ENCODE measurements around the gene UQCRC1. TPM values are rescaled to one million over a fixed set of nuclear protein-coding genes. Genes with fewer than 3 reads are reported as not detected.

Gene UQCRC1
- total RNA-seq, 1 donor from 2014 or later = 190 TPM

GRCh38 chr3:48576647-48577046, 32.8 kb downstream of the UQCRC1 start:
- no peak overlapping the region for H2AFZ ChIP-seq (ENCODE audit: low read depth, low read length)
- FAIRE-seq (no peak), DNase-seq (ENCODE audit: low read depth) (no peak)
- no peaks in the 10 kb centered on the region for H3K9me3 ChIP-seq (ENCODE audit: insufficient read depth, low read depth, low read length)
- H3K27ac ChIP-seq (ENCODE audit: low read depth, low read length) = no peak overlapping the region
- H3K4me1 ChIP-seq (ENCODE audit: insufficient read depth, low read length) = no peaks in the 10 kb centered on the region
- no peaks in the 10 kb centered on the region for H3K9me3 Mint-ChIP-seq (ENCODE audit: unreplicated experiment)
- no peak for TF ChIP-seq EZH2 (IDR thresholded peaks at IDR 0.05; ENCODE audit: insufficient read depth, low read length)
- TF ChIP-seq, protein P1, sequence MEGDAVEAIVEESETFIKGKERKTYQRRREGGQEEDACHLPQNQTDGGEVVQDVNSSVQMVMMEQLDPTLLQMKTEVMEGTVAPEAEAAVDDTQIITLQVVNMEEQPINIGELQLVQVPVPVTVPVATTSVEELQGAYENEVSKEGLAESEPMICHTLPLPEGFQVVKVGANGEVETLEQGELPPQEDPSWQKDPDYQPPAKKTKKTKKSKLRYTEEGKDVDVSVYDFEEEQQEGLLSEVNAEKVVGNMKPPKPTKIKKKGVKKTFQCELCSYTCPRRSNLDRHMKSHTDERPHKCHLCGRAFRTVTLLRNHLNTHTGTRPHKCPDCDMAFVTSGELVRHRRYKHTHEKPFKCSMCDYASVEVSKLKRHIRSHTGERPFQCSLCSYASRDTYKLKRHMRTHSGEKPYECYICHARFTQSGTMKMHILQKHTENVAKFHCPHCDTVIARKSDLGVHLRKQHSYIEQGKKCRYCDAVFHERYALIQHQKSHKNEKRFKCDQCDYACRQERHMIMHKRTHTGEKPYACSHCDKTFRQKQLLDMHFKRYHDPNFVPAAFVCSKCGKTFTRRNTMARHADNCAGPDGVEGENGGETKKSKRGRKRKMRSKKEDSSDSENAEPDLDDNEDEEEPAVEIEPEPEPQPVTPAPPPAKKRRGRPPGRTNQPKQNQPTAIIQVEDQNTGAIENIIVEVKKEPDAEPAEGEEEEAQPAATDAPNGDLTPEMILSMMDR (IDR thresholded peaks at IDR 0.05; ENCODE audit: insufficient read depth, low read depth, low read length) = no peak
- H3K27ac Mint-ChIP-seq (ENCODE audit: unreplicated experiment) = no peak overlapping the region
- peaks cover 39% of the 10 kb centered on the region for H3K36me3 ChIP-seq (ENCODE audit: insufficient read depth, low read length)
- peaks cover 19% of the 10 kb centered on the region for H4K20me1 ChIP-seq (ENCODE audit: insufficient read depth, low read length)
- no peaks in the 10 kb centered on the region for H3K27me3 Mint-ChIP-seq (ENCODE audit: low read depth, unreplicated experiment)
- no peak overlapping the region for H3K4me3 Mint-ChIP-seq (ENCODE audit: unreplicated experiment)
- peaks cover 27% of the 10 kb centered on the region for H3K36me3 Mint-ChIP-seq (ENCODE audit: low read depth, unreplicated experiment)
- H3K27me3 ChIP-seq (ENCODE audit: insufficient read depth, low read length) = no peaks in the 10 kb centered on the region
- H3K4me2 ChIP-seq (ENCODE audit: low read length) = no peak overlapping the region
- no peak overlapping the region for H3K9ac ChIP-seq (ENCODE audit: low read length)
- H3K79me2 ChIP-seq (ENCODE audit: insufficient read depth, low read length) = no peaks in the 10 kb centered on the region
- no peaks in the 10 kb centered on the region for H3K4me1 Mint-ChIP-seq (ENCODE audit: low read depth, unreplicated experiment)
- H3K4me3 ChIP-seq (ENCODE audit: insufficient read depth, low read depth, low read length) = no peak overlapping the region

GRCh38 chr3:48575366-48575765, 34.1 kb downstream of the UQCRC1 start:
- no peaks in the 10 kb centered on the region for H3K9me3 Mint-ChIP-seq (ENCODE audit: unreplicated experiment)

DNA sequence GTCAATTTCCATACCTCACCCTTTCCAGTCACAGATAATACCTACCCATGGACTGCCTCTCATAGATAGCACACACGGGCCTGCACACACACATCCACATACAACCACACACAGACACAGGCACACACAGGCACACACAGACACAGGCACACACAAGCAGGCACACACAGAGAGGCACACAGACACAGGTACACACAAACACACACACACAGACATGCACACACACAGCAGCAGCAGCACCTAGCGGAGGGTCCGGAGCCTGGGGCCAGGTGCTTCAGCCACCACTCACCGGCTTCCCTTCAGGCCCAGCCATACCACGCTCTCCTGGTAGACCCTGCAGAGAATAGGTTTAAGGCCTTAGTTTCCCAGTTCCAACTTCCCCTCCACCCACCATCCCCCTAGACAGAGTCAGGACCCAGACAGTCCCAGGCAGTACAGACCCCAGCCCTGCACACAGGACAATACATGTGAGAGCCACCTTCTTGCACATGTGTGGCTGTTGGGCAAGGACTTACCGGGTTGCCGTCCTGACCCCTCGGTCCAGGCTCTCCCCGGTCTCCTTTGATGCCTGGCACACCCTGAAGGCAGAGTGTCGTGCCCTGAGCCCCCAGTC, 35.4 kb downstream of the UQCRC1 start:
- H3K9me3 ChIP-seq (ENCODE audit: insufficient read depth, low read depth, low read length) = no peaks in the 10 kb centered on the region
- no peaks in the 10 kb centered on the region for H3K4me1 ChIP-seq (ENCODE audit: insufficient read depth, low read length)
- DNase-seq (ENCODE audit: low read depth) = no peak
- peaks cover 10% of the 10 kb centered on the region for H4K20me1 ChIP-seq (ENCODE audit: insufficient read depth, low read length)
- H3K4me2 ChIP-seq (ENCODE audit: low read length) = no peak overlapping the region
- no peaks in the 10 kb centered on the region for H3K27me3 Mint-ChIP-seq (ENCODE audit: low read depth, unreplicated experiment)
- H3K36me3 Mint-ChIP-seq (ENCODE audit: low read depth, unreplicated experiment) = peaks cover 21% of the 10 kb centered on the region
- no peak overlapping the region for H3K9ac ChIP-seq (ENCODE audit: low read length)
- H3K4me1 Mint-ChIP-seq (ENCODE audit: low read depth, unreplicated experiment) = no peaks in the 10 kb centered on the region
- no peak for FAIRE-seq
- no peak overlapping the region for H2AFZ ChIP-seq (ENCODE audit: low read depth, low read length)
- no peaks in the 10 kb centered on the region for H3K9me3 Mint-ChIP-seq (ENCODE audit: unreplicated experiment)
- no peaks in the 10 kb centered on the region for H3K27me3 ChIP-seq (ENCODE audit: insufficient read depth, low read length)
- no peak overlapping the region for H3K4me3 ChIP-seq (ENCODE audit: insufficient read depth, low read depth, low read length)
- TF ChIP-seq, protein P1 (IDR thresholded peaks at IDR 0.05; ENCODE audit: insufficient read depth, low read depth, low read length) = no peak
- no peak for TF ChIP-seq EZH2 (IDR thresholded peaks at IDR 0.05; ENCODE audit: insufficient read depth, low read length)
- peaks cover 33% of the 10 kb centered on the region for H3K36me3 ChIP-seq (ENCODE audit: insufficient read depth, low read length)
- no peak overlapping the region for H3K27ac ChIP-seq (ENCODE audit: low read depth, low read length)
- no peak overlapping the region for H3K27ac Mint-ChIP-seq (ENCODE audit: unreplicated experiment)
- H3K79me2 ChIP-seq (ENCODE audit: insufficient read depth, low read length) = no peaks in the 10 kb centered on the region
- H3K4me3 Mint-ChIP-seq (ENCODE audit: unreplicated experiment) = no peak overlapping the region

More at GRCh38 chr3:48575366-48575765, 34.1 kb downstream of the UQCRC1 start:
- no peak overlapping the region for H3K27ac Mint-ChIP-seq (ENCODE audit: unreplicated experiment)
- peaks cover 22% of the 10 kb centered on the region for H3K36me3 Mint-ChIP-seq (ENCODE audit: low read depth, unreplicated experiment)
- no peaks in the 10 kb centered on the region for H3K79me2 ChIP-seq (ENCODE audit: insufficient read depth, low read length)
- H3K4me3 ChIP-seq (ENCODE audit: insufficient read depth, low read depth, low read length) = no peak overlapping the region
- TF ChIP-seq, protein P1 (IDR thresholded peaks at IDR 0.05; ENCODE audit: insufficient read depth, low read depth, low read length) = no peak
- TF ChIP-seq EZH2 (IDR thresholded peaks at IDR 0.05; ENCODE audit: insufficient read depth, low read length) = no peak
- no peak overlapping the region for H3K4me3 Mint-ChIP-seq (ENCODE audit: unreplicated experiment)
- no peak for FAIRE-seq
- DNase-seq (ENCODE audit: low read depth) = no peak
- H2AFZ ChIP-seq (ENCODE audit: low read depth, low read length) = no peak overlapping the region
- no peaks in the 10 kb centered on the region for H3K27me3 ChIP-seq (ENCODE audit: insufficient read depth, low read length)
- peaks cover 14% of the 10 kb centered on the region for H4K20me1 ChIP-seq (ENCODE audit: insufficient read depth, low read length)
- no peak overlapping the region for H3K4me2 ChIP-seq (ENCODE audit: low read length)
- H3K4me1 ChIP-seq (ENCODE audit: insufficient read depth, low read length) = no peaks in the 10 kb centered on the region
- H3K4me1 Mint-ChIP-seq (ENCODE audit: low read depth, unreplicated experiment) = no peaks in the 10 kb centered on the region
- no peak overlapping the region for H3K27ac ChIP-seq (ENCODE audit: low read depth, low read length)
- H3K9ac ChIP-seq (ENCODE audit: low read length) = no peak overlapping the region
- H3K27me3 Mint-ChIP-seq (ENCODE audit: low read depth, unreplicated experiment) = no peaks in the 10 kb centered on the region
- H3K9me3 ChIP-seq (ENCODE audit: insufficient read depth, low read depth, low read length) = no peaks in the 10 kb centered on the region
- peaks cover 35% of the 10 kb centered on the region for H3K36me3 ChIP-seq (ENCODE audit: insufficient read depth, low read length)

All from astrocyte (in vitro differentiated cells and primary cell).